HCT116 (cell line): ENCODE data around the gene PLA2G2C. TPM values are rescaled to one million over a fixed set of nuclear protein-coding genes. Genes with fewer than 3 reads are reported as not detected.

Source experiments
- ATAC-seq: fragments of 200-7000 bp; cut with Tn5 transposase; 2 replicates; pipeline ENCODE4 v1.9.1; 2020; ENCODE audit warnings: mild to moderate bottlenecking, moderate library complexity
- BruUV-seq: library from RNA; stranded (reverse); fragments of 400-500 nt; replicated peaks from 2 replicates; lab custom pipeline; 2021; lab: Mats Ljungman, UMichigan
- CTCF ChIA-PET: fragments of 300-600 bp; sonication (Branson Sonifier 250); formaldehyde crosslinking; loops from one replicate; lab custom pipeline; 2021; ENCODE audit warnings: antibody characterized with exemption; lab: Charles Lee
- POLR2A ChIA-PET: fragments of 300-600, 350-600 bp; sonication (Branson Sonifier 250); formaldehyde crosslinking; loops from one replicate; lab custom pipeline; 2021; ENCODE audit warnings: antibody characterized with exemption; lab: Charles Lee
- RAD21 ChIA-PET, 2 experiments: fragments of 300-600 bp; sonication (Branson Sonifier 250); formaldehyde crosslinking; loops; one replicate each; lab custom pipeline; 2023; ENCODE audit warnings: low total read pairs in 2 of 2; ENCODE audit not compliant: uncharacterized antibody in 2 of 2, unreplicated experiment in 2 of 2, low non-redundant PET in 1 of 2; lab: Charles Lee
- DNase-seq: peaks from one replicate; pipeline ENCODE4 v3.0.0-alpha.2; 2010; ENCODE audit warnings: low read depth, low spot score
- H2AFZ ChIP-seq: fragments of 200-600 bp; shearing (Covaris generic), sonication (generic); 2 replicates; pipeline ENCODE4 v1.6.1; 2017; ENCODE audit warnings: low read depth, mixed run types, mixed read lengths, antibody characterized with exemption, low read length; ENCODE audit not compliant: poor library complexity, severe bottlenecking
- H3K27ac ChIP-seq: 2 replicates; pipeline ENCODE4 v1.5.1; 2012; ENCODE audit warnings: low read depth, low read length
- H3K27me3 ChIP-seq: fragments of 200-600 bp; sonication (generic); 2 replicates; pipeline ENCODE4 v1.6.1; 2016; ENCODE audit warnings: mixed run types, low read length, mixed read lengths; ENCODE audit not compliant: insufficient read depth
- H3K36me3 ChIP-seq, 2 experiments: fragments of 200-500 bp in 1 of 2; fragments of 200-600 bp in 1 of 2; sonication (Bioruptor generic) in 1 of 2; sonication (generic) in 1 of 2; 2 replicates each; pipeline versions ENCODE4 v1.5.1 to v1.6.1; 2014 to 2016; ENCODE audit warnings: low read length in 2 of 2, inconsistent platforms in 1 of 2, mixed read lengths in 1 of 2, mixed run types in 1 of 2; ENCODE audit not compliant: insufficient read depth in 2 of 2, control insufficient read depth in 1 of 2
- H3K4me1 ChIP-seq, 2 experiments: fragments of 200-600 bp in 1 of 2; sonication (generic) in 1 of 2; 2 replicates each; pipeline versions ENCODE4 v1.5.1 to v1.6.1; 2012 to 2017; ENCODE audit warnings: low read length in 2 of 2, inconsistent platforms in 1 of 2, mild to moderate bottlenecking in 1 of 2, mixed read lengths in 1 of 2, mixed run types in 1 of 2, moderate library complexity in 1 of 2; ENCODE audit not compliant: insufficient read depth in 2 of 2, control insufficient read depth in 1 of 2
- H3K4me2 ChIP-seq: fragments of 200-600 bp; sonication (generic); 2 replicates; pipeline ENCODE4 v1.6.1; 2017; ENCODE audit warnings: mixed run types, low read length, mixed read lengths
- H3K4me3 ChIP-seq, 2 experiments: fragments of 200-600 bp in 1 of 2; sonication (generic) in 1 of 2; replicated peaks in 1 of 2; 2 replicates each; pipeline ENCODE4 v1.5.1; 2011 to 2016; ENCODE audit warnings: low read length in 2 of 2, control low read depth in 1 of 2, low read depth in 1 of 2, mild to moderate bottlenecking in 1 of 2, mixed read lengths in 1 of 2, mixed run types in 1 of 2
- H3K79me2 ChIP-seq: fragments of 200-600 bp; sonication (generic); 2 replicates; pipeline ENCODE4 v1.6.1; 2017; ENCODE audit warnings: mild to moderate bottlenecking, mixed run types, low read length, moderate library complexity, mixed read lengths; ENCODE audit not compliant: insufficient read depth
- H3K9ac ChIP-seq: fragments of 200-600 bp; sonication (generic); 2 replicates; pipeline ENCODE4 v1.6.1; 2016; ENCODE audit warnings: low read length, mixed read lengths
- H3K9me2 ChIP-seq: fragments of 200-600 bp; sonication (generic), shearing (Covaris generic); 2 replicates; pipeline ENCODE4 v1.6.1; 2017; ENCODE audit warnings: mixed run types, mild to moderate bottlenecking, moderate library complexity; ENCODE audit not compliant: insufficient read depth
- H3K9me3 ChIP-seq, 2 experiments: fragments of 200-500 bp in 1 of 2; fragments of 200-600 bp in 1 of 2; sonication (Bioruptor generic) in 1 of 2; sonication (generic) in 1 of 2; 2 replicates each; pipeline ENCODE4 v1.6.1; 2014 to 2017; ENCODE audit warnings: low read length in 2 of 2, mixed read lengths in 2 of 2, inconsistent platforms in 1 of 2, low read depth in 1 of 2, mild to moderate bottlenecking in 1 of 2, mixed run types in 1 of 2, moderate library complexity in 1 of 2; ENCODE audit not compliant: control insufficient read depth in 1 of 2, insufficient read depth in 1 of 2
- H4K20me1 ChIP-seq: fragments of 200-600 bp; sonication (generic), shearing (Covaris generic); 2 replicates; pipeline ENCODE4 v1.6.1; 2017; ENCODE audit warnings: mixed run types, mild to moderate bottlenecking, moderate library complexity; ENCODE audit not compliant: insufficient read depth
- CBX3 ChIP-seq: IDR thresholded peaks from 2 replicates; pipeline ENCODE4 v1.6.1; 2012; ENCODE audit warnings: low read depth
- CEBPB ChIP-seq: IDR thresholded peaks from 2 replicates; pipeline ENCODE4 v1.6.1; 2012; ENCODE audit warnings: low read depth
- CTCF ChIP-seq, 3 experiments: fragments of 200-600 bp in 1 of 3; sonication (generic) in 1 of 3; IDR thresholded peaks in 2 of 3; conservative IDR thresholded peaks in 1 of 3; 2 replicates each; pipeline ENCODE4 v1.5.1; 2012 to 2017; ENCODE audit warnings: low read depth in 2 of 3, low read length in 2 of 3, antibody characterized with exemption in 1 of 3, borderline replicate concordance in 1 of 3, control low read depth in 1 of 3, mild to moderate bottlenecking in 1 of 3, mixed read lengths in 1 of 3, mixed run types in 1 of 3, moderate library complexity in 1 of 3; ENCODE audit not compliant: insufficient read depth in 1 of 3
- EGR1 ChIP-seq: IDR thresholded peaks from 2 replicates; pipeline ENCODE4 v1.6.1; 2012; ENCODE audit warnings: low read depth
- EZH2 ChIP-seq: fragments of 200-600 bp; sonication (generic); IDR thresholded peaks from 2 replicates; pipeline ENCODE4 v1.6.1; 2017; ENCODE audit warnings: antibody characterized with exemption, mixed run types
- EZH2phosphoT487 ChIP-seq: fragments of 200-600 bp; IDR thresholded peaks from 2 replicates; pipeline ENCODE4 v1.6.1; 2018; ENCODE audit warnings: antibody characterized with exemption, borderline replicate concordance
- POLR2A ChIP-seq: IDR thresholded peaks from 2 replicates; pipeline ENCODE4 v1.7.0; 2011; ENCODE audit warnings: borderline replicate concordance; ENCODE audit not compliant: insufficient read depth, insufficient read length; ENCODE audit errors: extremely low read depth
- REST ChIP-seq: IDR thresholded peaks from 2 replicates; pipeline ENCODE4 v1.6.1; 2012; ENCODE audit warnings: low read depth
- SRF ChIP-seq: IDR thresholded peaks from 2 replicates; pipeline ENCODE4 v1.6.1; 2012; ENCODE audit warnings: low read depth
- TCF7L2 ChIP-seq: IDR thresholded peaks from 2 replicates; pipeline ENCODE4 v1.7.0; 2011; ENCODE audit warnings: borderline replicate concordance, inconsistent platforms; ENCODE audit not compliant: insufficient read depth, insufficient read length; ENCODE audit errors: extremely low read depth
- YY1 ChIP-seq: IDR thresholded peaks from 2 replicates; pipeline ENCODE4 v1.6.1; 2011; ENCODE audit warnings: low read length, low read depth, moderate library complexity, mild to moderate bottlenecking; ENCODE audit not compliant: insufficient replicate concordance; ENCODE audit errors: extremely low read depth
- intact Hi-C: fragments of 100-400 bp; cut with micrococcal nuclease; formaldehyde crosslinking; loops from 2 replicates; pipeline ENCODE4 v1.10.0; 2022
- total RNA-seq: library from RNA; stranded (reverse); gene quantifications from one replicate; pipeline ENCODE4 v1.2.1, GENCODE V29; 2021; ENCODE audit not compliant: unreplicated experiment

PLA2G2C gene
- total RNA-seq, 1 experiment from 2014 or later, result not detected

- Histone ChIP-seq H3K79me2 (no peaks in the 10 kb centered on the region), H4K20me1 (no peaks in the 10 kb centered on the region), H3K4me3 (no peak overlapping the region), H3K27me3 (no peaks in the 10 kb centered on the region), H3K9me3 (no peaks in the 10 kb centered on the region), H3K9ac (no peak overlapping the region), H3K27ac (no peak overlapping the region), H3K36me3 (no peaks in the 10 kb centered on the region), H3K4me1 (peaks cover 0 to 13% of the 10 kb centered on the region in 2 experiments; a peak in 1 of 4 replicates), H3K4me2 (no peak overlapping the region), H3K9me2 (no peaks in the 10 kb centered on the region), H2AFZ (no peak overlapping the region)
- ChIA-PET RAD21 (no interaction called here), CTCF (no interaction called here), POLR2A (no interaction called here)
- ATAC-seq (no peak), DNase-seq (no peak)
- intact Hi-C loops, result no loop called here
- BruUV-seq, result no TSS peak
- TF ChIP-seq CEBPB, result no peak
- peak in 2 of 3 experiments; percentile 16 to 21; a peak in 1 of 6 replicates for TF ChIP-seq CTCF (IDR thresholded peaks at IDR 0.05 in 2 of 3, conservative IDR thresholded peaks at IDR 0.05 in 1 of 3; ENCODE audit: borderline replicate concordance in 1 of 3, insufficient read depth in 1 of 3, low read depth in 2 of 3, low read length in 2 of 3)
These were observed 70.8 kb downstream of the PLA2G2C start for GRCh38 chr1:20115479-20115878.

- no peaks in the 10 kb centered on the region for H3K9me3 ChIP-seq
- no peak overlapping the region for H3K9ac ChIP-seq
- no peaks in the 10 kb centered on the region for H4K20me1 ChIP-seq
- H3K4me2 ChIP-seq, result no peak overlapping the region
- no TSS peak for BruUV-seq
- intact Hi-C loops, result no loop called here
- no peaks in the 10 kb centered on the region for H3K79me2 ChIP-seq
- no peak overlapping the region for H3K4me3 ChIP-seq
- H3K9me2 ChIP-seq, result no peaks in the 10 kb centered on the region
- H3K27me3 ChIP-seq, result no peaks in the 10 kb centered on the region
- DNase-seq (no peak), ATAC-seq (no peak)
- H2AFZ ChIP-seq, result no peak overlapping the region
- RAD21 ChIA-PET, result no interaction called here
- H3K36me3 ChIP-seq, result no peaks in the 10 kb centered on the region
- peaks cover 0 to 22% of the 10 kb centered on the region in 2 experiments; a peak in 2 of 4 replicates for H3K4me1 ChIP-seq
- no peak overlapping the region for H3K27ac ChIP-seq
- POLR2A ChIA-PET, result no interaction called here
- CTCF ChIA-PET, result no interaction called here
- TF ChIP-seq TCF7L2 (no peak), CBX3 (no peak), CTCF (IDR thresholded peaks at IDR 0.05 in 2 of 3, conservative IDR thresholded peaks at IDR 0.05 in 1 of 3; ENCODE audit: borderline replicate concordance in 1 of 3, insufficient read depth in 1 of 3, low read depth in 2 of 3, low read length in 2 of 3) (no peak), YY1 (no peak), SRF (no peak), REST (no peak), EZH2phosphoT487 (no peak), EZH2 (no peak), POLR2A (no peak), EGR1 (no peak)
These were observed 72.2 kb downstream of the PLA2G2C start for GRCh38 chr1:20114021-20114648.
